DMS114 treated with DMSO at 0.1 percent for 48 hours (cell line): ENCODE results near the gene ABCA3.

Experiments used
- DNase-seq: peaks from one replicate; lab custom pipeline; 2025; ENCODE audit not compliant: unreplicated experiment; lab: John Stamatoyannopoulos, UW

Gene ABCA3

GRCh38 chr16:2317231-2318020 is 23.1 kb downstream of the ABCA3 start:
- no peak for DNase-seq

GRCh38 chr16:2308089-2308962 is 32.2 kb downstream of the ABCA3 start:
- DNase-seq: no peak

DNA sequence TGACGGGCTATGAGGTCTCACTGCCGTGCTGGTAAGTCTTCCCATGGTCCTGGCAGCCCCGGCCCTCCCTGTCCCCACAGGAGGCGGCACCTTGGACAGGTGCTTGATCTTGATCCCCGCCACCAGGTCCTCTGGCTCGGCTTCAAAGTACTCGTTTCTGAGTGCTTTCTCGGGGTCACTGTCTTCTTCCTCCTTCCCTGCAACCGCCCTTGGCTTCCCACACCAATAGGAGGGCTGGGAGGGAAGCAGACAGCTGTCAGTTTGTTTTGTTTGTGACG is 40.7 kb downstream of the ABCA3 start:
- no peak for DNase-seq

DNA sequence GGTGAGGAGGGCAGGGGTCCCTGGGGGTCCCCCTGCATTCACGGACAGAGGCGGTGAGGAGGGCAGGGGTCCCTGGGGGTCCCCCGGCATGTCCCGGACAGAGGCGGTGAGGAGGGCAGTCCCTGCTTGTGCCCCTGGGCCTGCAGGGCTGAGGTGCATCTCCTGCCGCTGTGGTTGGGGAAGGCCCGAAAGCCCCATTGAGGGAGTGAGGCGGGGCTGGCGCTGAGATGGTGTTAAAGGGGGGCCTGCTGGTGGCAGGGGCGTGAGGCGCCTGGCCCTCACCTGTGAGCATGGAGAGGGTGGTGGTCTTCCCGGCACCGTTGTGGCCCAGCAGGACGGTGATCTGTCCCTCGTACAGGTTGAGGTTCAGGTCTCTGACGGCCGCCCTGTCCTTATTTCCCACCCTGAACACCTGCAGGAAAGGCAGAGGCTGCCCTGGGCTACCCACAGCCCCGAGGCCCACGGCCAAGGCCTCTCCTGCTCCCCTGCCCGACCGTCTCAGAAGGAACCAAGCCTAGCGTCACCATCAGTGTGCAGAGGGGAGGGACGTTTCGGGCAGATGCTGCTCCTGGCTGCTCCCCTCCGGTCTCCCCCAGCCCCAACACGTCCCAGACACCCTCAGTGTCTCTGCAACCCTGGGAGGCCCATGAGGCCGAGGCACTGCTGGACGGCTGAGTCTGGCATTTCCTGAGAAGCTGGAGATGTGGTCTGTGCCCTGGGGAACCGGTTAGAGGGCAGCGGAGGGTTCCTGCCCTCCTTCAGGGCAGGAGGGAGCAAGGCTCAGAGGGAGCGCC is 41.2 kb downstream of the ABCA3 start:
- DNase-seq: no peak

DNA sequence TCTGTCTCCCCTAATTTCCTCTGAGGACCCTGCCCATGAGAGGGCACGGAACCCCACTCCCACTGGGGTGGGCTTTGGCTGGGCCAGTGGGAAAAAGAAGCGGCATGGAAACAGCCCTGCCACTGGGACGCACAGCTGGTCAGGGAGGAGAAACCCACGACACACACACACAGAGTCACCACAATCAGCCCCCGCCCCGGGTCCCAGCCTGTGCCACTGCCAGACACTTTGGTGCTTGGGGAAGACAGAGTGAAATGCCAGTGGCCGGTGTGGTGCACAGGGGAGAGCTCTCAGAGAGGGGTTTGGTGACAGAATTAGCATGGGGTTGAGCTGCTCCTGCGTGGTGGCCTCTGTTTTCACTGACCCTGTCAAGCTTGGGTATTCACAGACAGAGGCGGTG is 41.9 kb downstream of the ABCA3 start:
- no peak for DNase-seq

DNA sequence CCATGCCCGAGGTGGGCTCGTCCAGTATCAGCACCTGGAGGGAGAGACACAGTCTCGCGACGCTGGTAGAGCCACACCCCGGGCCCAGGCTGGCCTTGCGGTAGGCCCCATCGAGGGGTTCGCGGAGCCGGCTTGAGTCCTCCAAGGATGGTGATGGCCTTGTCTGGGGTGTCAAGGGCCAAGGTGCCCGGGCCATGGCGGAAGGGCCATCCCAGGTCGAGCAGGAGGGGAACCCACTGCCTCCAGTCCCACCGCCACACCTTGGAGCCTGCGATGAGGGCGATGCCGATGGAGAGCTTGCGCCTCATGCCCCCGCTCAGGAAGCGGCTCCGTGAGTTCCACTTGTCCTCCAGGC is 43.0 kb downstream of the ABCA3 start:
- DNase-seq: no peak

GRCh38 chr16:2296661-2297505 is 43.6 kb downstream of the ABCA3 start:
- DNase-seq: no peak

DNA sequence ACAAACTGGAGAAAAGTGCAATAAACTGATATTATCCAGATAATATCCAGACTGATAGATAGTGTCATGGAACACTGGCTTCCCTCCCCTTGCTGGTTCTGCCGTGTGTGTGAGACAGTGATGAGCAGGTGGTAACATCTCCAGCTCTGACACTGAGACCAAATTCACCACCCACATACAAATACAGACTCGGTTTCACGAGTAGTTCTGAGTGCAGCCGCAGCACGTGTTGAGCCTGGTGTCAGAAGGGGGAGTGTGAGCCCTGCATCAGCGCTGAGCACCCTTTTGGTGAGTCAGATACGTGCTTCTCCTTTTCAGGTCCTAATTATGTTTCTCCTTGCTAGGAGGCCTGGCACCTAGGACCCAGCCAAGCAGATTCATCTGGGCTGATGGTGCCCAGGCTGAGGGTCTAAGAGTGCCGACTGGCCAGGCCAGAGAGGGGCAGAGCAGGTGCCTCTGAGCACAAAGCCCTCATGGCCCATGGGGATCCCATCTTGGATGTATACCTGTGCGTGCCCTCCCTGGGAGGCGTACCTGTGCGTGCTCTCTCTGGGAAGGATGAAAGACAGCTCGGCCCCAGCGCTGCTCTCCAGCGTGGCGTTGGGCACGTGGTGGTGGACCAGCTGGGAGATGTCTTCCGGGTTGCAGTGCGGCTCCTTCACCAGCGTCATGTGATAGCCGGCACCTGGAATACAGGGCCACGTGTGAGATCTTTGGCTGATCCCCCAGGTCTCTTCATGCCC is 45.3 kb downstream of the ABCA3 start:
- no peak for DNase-seq

- DNase-seq: no peak
Measured at GRCh38 chr16:2292221-2292620, 48.3 kb downstream of the ABCA3 start.

DNA sequence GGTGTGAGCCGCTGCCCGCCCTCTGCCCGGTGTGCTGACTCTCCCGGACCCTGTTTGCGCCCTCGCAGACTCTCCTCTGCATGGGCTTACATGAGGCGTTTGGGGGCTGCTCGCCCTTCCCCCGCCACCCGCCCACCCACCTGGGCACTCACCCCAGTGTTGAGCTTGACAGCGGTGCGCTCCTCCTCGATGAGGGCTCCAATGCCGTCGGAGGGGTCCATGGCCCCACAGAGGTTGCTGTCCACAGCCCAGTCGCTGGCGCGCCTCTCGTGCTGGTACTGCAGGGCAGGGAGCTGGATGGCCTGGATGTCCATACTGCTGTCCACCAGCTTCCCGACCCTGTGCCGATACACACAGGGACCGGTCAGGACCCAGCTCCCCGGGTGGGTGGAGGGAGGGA is 51.2 kb downstream of the ABCA3 start:
- DNase-seq: no peak

DNA sequence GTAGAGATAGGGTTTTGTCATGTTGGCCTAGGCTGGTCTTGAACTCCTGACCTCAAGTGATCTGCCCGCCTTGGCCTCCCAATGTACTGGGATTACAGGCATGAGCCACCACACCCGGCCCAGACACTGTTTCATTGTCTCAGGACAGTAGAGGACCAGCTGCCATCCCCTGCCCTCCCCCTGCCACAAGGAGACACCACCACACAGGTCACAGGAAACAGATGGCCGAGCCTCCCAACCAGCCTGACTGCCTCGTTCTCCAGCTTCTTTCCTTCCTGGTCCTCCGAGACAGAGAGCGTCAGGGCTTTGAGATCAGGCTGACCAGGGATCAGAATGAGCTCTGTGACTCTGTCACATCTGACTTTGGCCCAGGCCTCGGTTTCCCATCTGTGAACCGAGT is 51.8 kb downstream of the ABCA3 start:
- DNase-seq: no peak

- DNase-seq: no peak
Measured at GRCh38 chr16:2287916-2288547, 52.5 kb downstream of the ABCA3 start.

GRCh38 chr16:2286550-2286949 is 54.0 kb downstream of the ABCA3 start:
- DNase-seq: no peak

GRCh38 chr16:2285731-2286191 is 54.8 kb downstream of the ABCA3 start:
- no peak for DNase-seq

GRCh38 chr16:2284797-2285576 is 55.5 kb downstream of the ABCA3 start:
- DNase-seq: no peak

DNA sequence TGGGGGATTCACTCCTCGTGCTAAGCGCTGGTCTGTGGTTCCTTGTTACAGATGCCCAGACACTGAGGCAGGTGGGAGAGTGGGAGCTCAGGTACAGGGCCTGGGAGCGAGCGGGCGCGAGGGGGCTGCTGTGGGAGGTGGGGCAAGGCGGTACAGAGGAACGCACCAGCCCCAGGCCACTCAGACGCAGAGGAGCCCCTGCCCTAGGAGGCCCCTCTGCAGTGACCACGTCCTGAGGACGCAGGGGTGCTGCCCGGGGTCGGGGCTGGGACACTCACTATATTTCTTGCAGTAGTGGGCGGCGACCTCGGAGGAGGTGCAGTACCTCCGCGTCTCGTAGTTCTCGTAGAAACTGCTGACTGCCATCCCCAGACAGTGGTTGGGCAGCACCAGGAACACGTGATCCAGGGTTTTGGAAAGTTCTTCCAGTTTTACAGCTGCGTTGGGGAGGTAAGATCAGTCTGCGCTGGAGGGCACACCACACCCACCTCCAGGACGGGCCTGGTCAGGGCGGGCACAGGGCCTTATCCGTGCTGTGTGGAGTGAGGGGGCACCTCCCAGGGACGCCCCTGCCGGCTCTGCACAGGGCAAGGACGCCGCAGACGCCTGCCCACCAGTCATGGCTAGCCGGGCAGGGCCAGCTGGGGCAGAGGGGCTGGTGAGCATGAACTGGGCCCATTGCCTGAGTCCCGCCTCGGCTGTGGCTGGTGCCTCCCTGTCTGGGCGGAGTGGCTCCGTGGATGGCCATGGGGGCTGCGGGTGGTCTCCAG is 56.3 kb downstream of the ABCA3 start:
- DNase-seq: no peak

GRCh38 chr16:2282866-2283555 is 57.5 kb downstream of the ABCA3 start:
- no peak for DNase-seq

GRCh38 chr16:2282262-2282661 is 58.3 kb downstream of the ABCA3 start:
- DNase-seq: no peak
